ENCODE measurements around the gene PLEKHA4. TPM values are rescaled to one million over a fixed set of nuclear protein-coding genes. Genes with fewer than 3 reads are reported as not detected.
"Not testable (repeated sequence)": the region's sequence is repeated elsewhere in the genome, so short reads cannot be mapped to it uniquely, and the experiment has no call there.

Gene PLEKHA4
- total and polyA plus RNA-seq, 2 donors, result 4.1 to 17.3 TPM

DNA sequence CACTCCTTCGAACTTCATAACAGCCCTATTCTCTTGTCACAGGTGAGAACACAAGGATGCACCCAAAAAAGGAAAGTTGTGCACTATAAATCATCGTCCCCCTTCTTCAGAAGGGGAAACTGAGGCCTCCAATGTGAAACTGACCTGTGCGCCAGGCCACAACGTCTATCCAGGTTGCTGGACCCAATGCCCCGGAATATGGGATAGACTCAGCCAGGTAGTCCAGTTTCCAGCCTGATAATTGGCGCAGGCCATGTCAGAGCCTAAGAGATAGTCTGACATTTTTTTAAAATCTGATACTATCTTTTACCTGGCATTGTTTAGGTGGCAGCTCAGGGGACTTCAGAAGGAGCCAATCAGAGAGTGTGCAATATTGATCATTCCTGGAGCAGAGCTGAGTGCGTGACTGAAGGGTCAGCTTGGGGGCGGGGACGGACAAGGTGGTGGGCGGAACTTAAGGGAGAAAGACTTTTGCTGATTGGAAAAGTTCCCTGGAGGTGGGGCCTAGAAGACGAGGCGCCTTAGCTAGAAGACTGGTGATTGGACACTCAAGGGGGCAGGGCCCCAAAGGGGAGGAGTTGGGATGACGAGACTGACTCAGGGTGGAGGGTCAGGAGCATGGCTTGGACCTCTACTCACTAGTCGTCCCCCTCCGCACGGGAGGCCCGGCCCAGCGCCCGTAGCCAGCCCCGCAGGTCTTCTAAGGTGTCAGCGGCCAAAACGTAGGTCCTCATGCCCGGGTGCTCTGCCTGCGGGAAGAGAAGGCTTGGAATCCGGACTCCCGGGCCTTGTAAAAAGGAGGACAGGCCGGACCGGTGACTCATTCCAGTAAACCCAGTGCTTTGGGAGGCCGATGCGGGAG is 8.5 kb downstream of the PLEKHA4 start:
- H3K27ac ChIP-seq (ENCODE audit: low read depth in 1 of 2, low read length in 1 of 2), result no peak overlapping the region

DNA sequence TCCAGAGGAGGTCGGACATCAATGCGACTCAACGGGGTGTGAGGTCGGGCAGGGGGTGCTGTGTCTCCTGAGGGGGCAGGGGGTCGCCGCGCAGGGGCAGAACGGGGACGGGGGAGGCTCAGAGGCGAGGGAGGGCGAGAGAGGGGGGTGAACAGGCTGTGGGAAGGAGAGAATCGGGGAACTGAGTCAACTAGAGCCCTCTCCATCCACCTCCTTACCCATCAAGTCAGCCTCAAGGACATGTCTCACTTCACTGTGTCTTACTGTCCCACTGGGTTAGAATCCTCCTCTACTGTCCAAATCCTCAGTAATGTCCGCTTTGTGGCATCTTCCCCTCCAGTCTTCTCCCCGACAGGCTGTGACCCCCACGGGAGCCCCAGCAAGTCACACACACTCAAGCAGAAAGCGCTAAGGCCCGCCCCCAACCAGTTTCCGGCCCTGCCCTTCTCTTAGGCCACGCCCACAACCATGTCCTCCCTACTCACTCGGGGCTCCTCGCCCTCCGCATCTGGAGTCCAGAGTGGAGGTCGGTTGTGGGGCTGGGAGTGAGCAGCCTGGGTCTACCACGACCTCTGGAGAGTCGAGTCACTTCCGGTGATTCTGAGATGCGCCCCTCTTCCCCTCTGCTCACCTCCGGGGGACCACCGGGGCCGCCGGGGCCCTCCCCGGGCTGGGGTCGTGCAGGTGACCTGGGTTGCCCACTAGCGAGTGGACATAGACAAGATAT is 9.3 kb downstream of the PLEKHA4 start:
- H3K27ac ChIP-seq (ENCODE audit: low read depth in 1 of 2, low read length in 1 of 2), result no peak overlapping the region
- peak in 7 of 9 donors; percentile 54 to 88 (median 80) for DNase-seq (ENCODE audit: low read depth in 6 of 9, low spot score in 9 of 9)
- H3K27me3 ChIP-seq (ENCODE audit: control insufficient read depth in 2 of 2, insufficient read depth in 1 of 2, low read length in 1 of 2), result peaks cover 0 to 11% of the 10 kb centered on the region in 2 donors
- H3K36me3 ChIP-seq (ENCODE audit: control insufficient read depth in 2 of 2, insufficient read depth in 2 of 2, low read length in 1 of 2), result no peaks in the 10 kb centered on the region
- H3K4me1 ChIP-seq (ENCODE audit: control insufficient read depth in 2 of 2, insufficient read depth in 2 of 2, low read length in 2 of 2), result peaks cover 5 to 12% of the 10 kb centered on the region in 2 donors
- WGBS, result 28% methylated on average over 34 of the region's 34 CpGs
- H3K4me3 ChIP-seq (ENCODE audit: low read length in 2 of 2), result peak overlapping the region; percentile 56 to 57
- no peaks in the 10 kb centered on the region for H3K9me3 ChIP-seq (ENCODE audit: control insufficient read depth in 2 of 2, insufficient read depth in 1 of 2, low read length in 1 of 2)

More for the DNA sequence above, 8.5 kb downstream of the PLEKHA4 start:
- peaks cover 5 to 12% of the 10 kb centered on the region in 2 donors for H3K4me1 ChIP-seq (ENCODE audit: control insufficient read depth in 2 of 2, insufficient read depth in 2 of 2, low read length in 2 of 2)
- DNase-seq (ENCODE audit: low read depth in 6 of 9, low spot score in 9 of 9), result no peak
- peaks cover 0 to 11% of the 10 kb centered on the region in 2 donors for H3K27me3 ChIP-seq (ENCODE audit: control insufficient read depth in 2 of 2, insufficient read depth in 1 of 2, low read length in 1 of 2)
- no peaks in the 10 kb centered on the region for H3K9me3 ChIP-seq (ENCODE audit: control insufficient read depth in 2 of 2, insufficient read depth in 1 of 2, low read length in 1 of 2)
- 77% methylated on average over 30 of the region's 30 CpGs for WGBS
- no peaks in the 10 kb centered on the region for H3K36me3 ChIP-seq (ENCODE audit: control insufficient read depth in 2 of 2, insufficient read depth in 2 of 2, low read length in 1 of 2)
- peak overlapping the region; percentile 56 to 57 for H3K4me3 ChIP-seq (ENCODE audit: low read length in 2 of 2)

DNA sequence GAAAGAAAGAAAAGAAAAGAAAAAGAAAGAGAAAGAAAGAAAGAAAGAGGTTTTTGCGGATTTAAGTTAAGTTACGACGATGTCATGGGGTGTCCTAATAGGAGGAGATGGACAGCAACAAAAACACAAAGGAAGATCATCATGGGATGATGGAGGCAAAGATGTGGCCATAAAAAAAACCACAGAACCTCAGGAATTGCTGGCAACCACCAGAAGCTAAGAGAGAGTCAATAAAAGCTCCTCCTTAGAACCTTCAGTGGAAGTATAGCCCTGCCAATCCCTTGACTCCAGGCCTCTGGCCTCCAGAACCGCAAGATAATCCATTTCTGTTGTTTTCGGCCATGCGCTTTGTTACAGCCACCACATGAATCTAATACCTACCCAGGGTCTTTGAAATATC is 11.5 kb downstream of the PLEKHA4 start:
- 98% methylated on average over 6 of the region's 6 CpGs for WGBS
- no peaks in the 10 kb centered on the region for H3K36me3 ChIP-seq (ENCODE audit: control insufficient read depth in 2 of 2, insufficient read depth in 2 of 2, low read length in 1 of 2)
- H3K9me3 ChIP-seq (ENCODE audit: control insufficient read depth in 2 of 2, insufficient read depth in 1 of 2, low read length in 1 of 2), result no peaks in the 10 kb centered on the region
- H3K27ac ChIP-seq (ENCODE audit: low read depth in 1 of 2, low read length in 1 of 2), result no peak overlapping the region
- DNase-seq (ENCODE audit: low read depth in 6 of 9, low spot score in 9 of 9), result no peak
- peaks cover 5 to 12% of the 10 kb centered on the region in 2 donors for H3K4me1 ChIP-seq (ENCODE audit: control insufficient read depth in 2 of 2, insufficient read depth in 2 of 2, low read length in 2 of 2)
- peaks cover 0 to 11% of the 10 kb centered on the region in 2 donors for H3K27me3 ChIP-seq (ENCODE audit: control insufficient read depth in 2 of 2, insufficient read depth in 1 of 2, low read length in 1 of 2)
- no peak overlapping the region for H3K4me3 ChIP-seq (ENCODE audit: low read length in 2 of 2)

DNA sequence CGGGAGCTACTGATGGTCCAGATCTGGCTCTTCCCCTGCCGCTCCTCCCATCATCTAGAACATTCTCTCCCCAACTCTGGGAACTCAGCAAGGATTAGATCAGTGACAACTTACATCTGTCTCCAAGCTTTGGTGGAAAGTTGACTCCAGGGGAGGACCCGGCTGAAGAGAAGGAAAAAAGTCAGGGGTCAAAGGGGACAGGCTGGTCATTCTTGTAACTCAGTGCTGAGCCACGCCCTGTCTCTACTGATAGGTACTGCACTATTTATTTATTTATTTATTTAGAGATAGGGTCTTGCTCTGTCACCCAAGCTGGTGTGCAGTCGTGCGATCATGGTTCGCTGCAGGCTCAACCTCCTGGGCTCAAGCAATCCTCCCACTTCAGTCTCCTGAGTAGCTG is 14.3 kb downstream of the PLEKHA4 start:
- WGBS, result 96% methylated on average over 7 of the region's 7 CpGs
- Histone ChIP-seq H3K27me3 (ENCODE audit: control insufficient read depth in 2 of 2, insufficient read depth in 1 of 2, low read length in 1 of 2) (no peaks in the 10 kb centered on the region), H3K4me1 (ENCODE audit: control insufficient read depth in 2 of 2, insufficient read depth in 2 of 2, low read length in 2 of 2) (peaks cover 5% of the 10 kb centered on the region in 2 donors), H3K27ac (ENCODE audit: low read depth in 1 of 2, low read length in 1 of 2) (no peak overlapping the region), H3K9me3 (ENCODE audit: control insufficient read depth in 2 of 2, insufficient read depth in 1 of 2, low read length in 1 of 2) (no peaks in the 10 kb centered on the region), H3K4me3 (ENCODE audit: low read length in 2 of 2) (no peak overlapping the region), H3K36me3 (ENCODE audit: control insufficient read depth in 2 of 2, insufficient read depth in 2 of 2, low read length in 1 of 2) (no peaks in the 10 kb centered on the region)
- no peak for DNase-seq (ENCODE audit: low read depth in 6 of 9, low spot score in 9 of 9)

DNA sequence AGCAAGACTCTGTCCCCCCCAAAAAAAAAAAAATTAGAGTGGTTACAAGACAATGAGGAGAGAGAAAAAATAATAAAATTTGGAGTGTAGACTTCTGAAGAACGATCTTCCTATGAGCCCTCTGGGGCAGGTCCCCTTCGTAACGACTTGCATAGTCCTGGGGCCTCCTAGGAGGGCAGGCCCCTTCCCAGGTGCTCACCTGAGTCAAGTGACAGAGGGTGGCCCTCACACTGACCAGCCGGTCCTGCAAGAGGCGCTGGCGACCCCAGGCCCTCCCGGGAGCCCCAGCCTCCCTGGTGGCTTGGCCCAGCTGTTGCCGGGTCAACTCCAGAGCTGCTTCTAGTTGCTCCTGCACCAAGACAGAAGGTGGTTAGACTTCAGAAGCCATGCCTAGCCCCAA is 14.9 kb downstream of the PLEKHA4 start:
- Histone ChIP-seq H3K4me3 (ENCODE audit: low read length in 2 of 2) (no peak overlapping the region), H3K36me3 (ENCODE audit: control insufficient read depth in 2 of 2, insufficient read depth in 2 of 2, low read length in 1 of 2) (no peaks in the 10 kb centered on the region), H3K27me3 (ENCODE audit: control insufficient read depth in 2 of 2, insufficient read depth in 1 of 2, low read length in 1 of 2) (no peaks in the 10 kb centered on the region), H3K27ac (ENCODE audit: low read depth in 1 of 2, low read length in 1 of 2) (no peak overlapping the region), H3K9me3 (ENCODE audit: control insufficient read depth in 2 of 2, insufficient read depth in 1 of 2, low read length in 1 of 2) (no peaks in the 10 kb centered on the region), H3K4me1 (ENCODE audit: control insufficient read depth in 2 of 2, insufficient read depth in 2 of 2, low read length in 2 of 2) (peaks cover 0 to 1% of the 10 kb centered on the region in 2 donors)
- DNase-seq (ENCODE audit: low read depth in 6 of 9, low spot score in 9 of 9), result no peak
- 97% methylated on average over 8 of the region's 8 CpGs for WGBS

DNA sequence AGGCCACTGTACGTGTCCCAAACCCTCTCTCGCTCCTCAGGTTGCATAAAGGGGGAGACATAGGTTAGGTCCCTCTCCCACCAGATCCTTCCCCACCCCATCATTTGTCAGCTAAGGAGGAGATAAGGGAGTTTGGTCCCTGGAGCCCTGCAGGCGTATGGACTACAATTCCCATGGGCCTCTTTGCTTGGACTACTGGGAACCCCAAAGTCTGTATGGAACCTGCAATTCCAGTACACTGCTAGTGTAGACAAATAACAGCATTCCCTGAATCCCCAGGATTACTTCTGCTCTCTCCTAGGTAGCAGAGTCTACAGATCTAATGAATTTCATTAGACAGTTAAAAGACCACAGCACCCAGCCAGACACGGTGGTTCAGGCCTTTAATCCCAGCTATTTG is 16.1 kb downstream of the PLEKHA4 start:
- H3K27me3 ChIP-seq (ENCODE audit: control insufficient read depth in 2 of 2, insufficient read depth in 1 of 2, low read length in 1 of 2), result no peaks in the 10 kb centered on the region

DNA sequence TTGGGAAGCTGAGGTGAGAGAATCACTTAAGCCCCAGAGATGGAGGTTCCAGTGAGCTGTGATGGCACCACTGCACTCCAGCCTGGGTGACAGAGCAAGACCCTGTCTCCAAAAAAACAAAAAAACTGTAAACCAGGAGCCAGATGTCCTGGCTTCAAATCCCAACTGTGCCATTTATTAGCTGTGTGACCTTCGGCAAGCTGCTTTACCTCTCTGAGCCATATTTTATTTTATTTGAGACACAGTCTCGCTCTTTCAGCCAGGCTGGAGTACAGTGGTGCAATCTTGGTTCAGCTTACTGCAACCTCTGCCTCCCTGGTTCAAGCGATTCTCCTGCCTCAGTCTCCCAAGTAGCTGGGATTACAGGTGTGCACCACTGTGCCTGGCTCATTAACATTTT is 21.8 kb downstream of the PLEKHA4 start:
- H3K36me3 ChIP-seq (ENCODE audit: control insufficient read depth in 2 of 2, insufficient read depth in 2 of 2, low read length in 1 of 2); DNase-seq (ENCODE audit: low read depth in 6 of 9, low spot score in 9 of 9); H3K27me3 ChIP-seq (ENCODE audit: control insufficient read depth in 2 of 2, insufficient read depth in 1 of 2, low read length in 1 of 2); H3K9me3 ChIP-seq (ENCODE audit: control insufficient read depth in 2 of 2, insufficient read depth in 1 of 2, low read length in 1 of 2); H3K4me3 ChIP-seq (ENCODE audit: low read length in 2 of 2); H3K4me1 ChIP-seq (ENCODE audit: control insufficient read depth in 2 of 2, insufficient read depth in 2 of 2, low read length in 2 of 2); H3K27ac ChIP-seq (ENCODE audit: low read depth in 1 of 2, low read length in 1 of 2): not testable (repeated sequence)
- WGBS, result 98% methylated on average over 3 of the region's 3 CpGs

More for the DNA sequence above, 16.1 kb downstream of the PLEKHA4 start:
- 98% methylated on average over 4 of the region's 4 CpGs for WGBS
- Histone ChIP-seq H3K36me3 (ENCODE audit: control insufficient read depth in 2 of 2, insufficient read depth in 2 of 2, low read length in 1 of 2) (no peaks in the 10 kb centered on the region), H3K4me3 (ENCODE audit: low read length in 2 of 2) (no peak overlapping the region), H3K27ac (ENCODE audit: low read depth in 1 of 2, low read length in 1 of 2) (no peak overlapping the region), H3K4me1 (ENCODE audit: control insufficient read depth in 2 of 2, insufficient read depth in 2 of 2, low read length in 2 of 2) (no peaks in the 10 kb centered on the region), H3K9me3 (ENCODE audit: control insufficient read depth in 2 of 2, insufficient read depth in 1 of 2, low read length in 1 of 2) (no peaks in the 10 kb centered on the region)
- DNase-seq (ENCODE audit: low read depth in 6 of 9, low spot score in 9 of 9), result no peak

DNA sequence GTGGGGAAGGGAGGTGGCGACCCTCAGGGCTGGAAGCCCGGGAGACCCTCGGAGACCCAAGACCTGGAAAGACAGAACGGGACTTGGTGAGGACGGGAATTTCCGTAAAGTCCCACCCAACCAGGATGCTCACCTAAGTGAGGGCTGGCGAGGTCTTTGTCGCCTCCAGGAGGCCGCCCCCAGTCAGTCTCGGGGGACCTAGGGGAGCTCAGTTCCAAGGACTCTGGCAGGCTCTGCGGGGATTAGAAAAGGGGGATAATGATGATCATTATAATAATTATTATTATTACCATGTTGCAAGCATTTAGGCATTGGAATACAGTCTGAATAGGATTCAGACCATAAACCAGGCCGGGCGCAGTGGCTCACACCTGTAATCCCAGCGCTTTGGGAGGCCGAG is 23.0 kb downstream of the PLEKHA4 start:
- Histone ChIP-seq H3K27ac (ENCODE audit: low read depth in 1 of 2, low read length in 1 of 2) (no peak overlapping the region), H3K36me3 (ENCODE audit: control insufficient read depth in 2 of 2, insufficient read depth in 2 of 2, low read length in 1 of 2) (no peaks in the 10 kb centered on the region), H3K4me1 (ENCODE audit: control insufficient read depth in 2 of 2, insufficient read depth in 2 of 2, low read length in 2 of 2) (no peaks in the 10 kb centered on the region), H3K4me3 (ENCODE audit: low read length in 2 of 2) (no peak overlapping the region), H3K27me3 (ENCODE audit: control insufficient read depth in 2 of 2, insufficient read depth in 1 of 2, low read length in 1 of 2) (no peaks in the 10 kb centered on the region), H3K9me3 (ENCODE audit: control insufficient read depth in 2 of 2, insufficient read depth in 1 of 2, low read length in 1 of 2) (no peaks in the 10 kb centered on the region)
- 99% methylated on average over 15 of the region's 15 CpGs for WGBS
- no peak for DNase-seq (ENCODE audit: low read depth in 6 of 9, low spot score in 9 of 9)

DNA sequence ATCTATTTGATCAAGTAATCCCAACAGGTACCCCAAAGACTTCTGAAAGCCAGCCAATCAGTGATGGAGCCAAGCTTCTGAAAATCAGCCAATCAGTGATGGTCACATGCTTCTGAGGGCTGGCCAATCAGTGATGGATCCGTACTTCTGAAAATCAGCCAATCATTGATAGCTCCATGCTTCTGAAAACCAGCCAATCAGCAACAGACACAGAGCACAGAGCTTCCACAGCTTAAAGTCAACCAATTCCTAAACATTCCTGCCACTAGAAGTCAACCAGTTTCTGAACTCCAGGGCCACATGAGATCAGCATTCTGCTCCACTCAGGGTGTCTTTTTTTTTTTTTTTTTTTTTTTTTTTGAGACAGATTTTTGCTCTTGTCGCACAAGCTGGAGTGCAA is 23.9 kb downstream of the PLEKHA4 start:
- Histone ChIP-seq H3K4me3 (ENCODE audit: low read length in 2 of 2) (no peak overlapping the region), H3K4me1 (ENCODE audit: control insufficient read depth in 2 of 2, insufficient read depth in 2 of 2, low read length in 2 of 2) (no peaks in the 10 kb centered on the region), H3K9me3 (ENCODE audit: control insufficient read depth in 2 of 2, insufficient read depth in 1 of 2, low read length in 1 of 2) (no peaks in the 10 kb centered on the region), H3K36me3 (ENCODE audit: control insufficient read depth in 2 of 2, insufficient read depth in 2 of 2, low read length in 1 of 2) (no peaks in the 10 kb centered on the region), H3K27ac (ENCODE audit: low read depth in 1 of 2, low read length in 1 of 2) (no peak overlapping the region), H3K27me3 (ENCODE audit: control insufficient read depth in 2 of 2, insufficient read depth in 1 of 2, low read length in 1 of 2) (no peaks in the 10 kb centered on the region)
- WGBS, result 94% methylated on average over 2 of the region's 2 CpGs
- DNase-seq (ENCODE audit: low read depth in 6 of 9, low spot score in 9 of 9), result no peak
